Endodermal cell (in vitro differentiated cells): ENCODE data around the gene ILKAP. TPM values are rescaled to one million over a fixed set of nuclear protein-coding genes. Genes with fewer than 3 reads are reported as not detected.

Experiments used
- DNase-seq: peaks from one replicate; pipeline ENCODE4 v3.0.0-alpha.2; 2017
- H3K27ac ChIP-seq: 2 replicates; pipeline ENCODE4 v1.5.1; 2013; ENCODE audit warnings: mild to moderate bottlenecking, low read depth, low read length, moderate library complexity
- H3K27me3 ChIP-seq: 2 replicates; pipeline ENCODE4 v1.6.1; 2013; ENCODE audit warnings: mild to moderate bottlenecking, low read length, moderate library complexity; ENCODE audit not compliant: insufficient read depth, control insufficient read depth, poor library complexity, severe bottlenecking
- H3K36me3 ChIP-seq: 2 replicates; pipeline ENCODE4 v1.7.0; 2013; ENCODE audit warnings: mild to moderate bottlenecking, low read length, moderate library complexity; ENCODE audit not compliant: control insufficient read depth, insufficient read depth
- H3K4me1 ChIP-seq: one replicate; pipeline ENCODE4 v1.7.0; 2013; ENCODE audit warnings: low read length; ENCODE audit not compliant: control insufficient read depth, insufficient read depth
- H3K4me3 ChIP-seq: 2 replicates; pipeline ENCODE4 v1.5.1; 2013; ENCODE audit warnings: mild to moderate bottlenecking, low read length, moderate library complexity
- H3K9ac ChIP-seq: 2 replicates; pipeline ENCODE4 v1.6.1; 2013; ENCODE audit warnings: mild to moderate bottlenecking, low read length, moderate library complexity; ENCODE audit not compliant: poor library complexity, severe bottlenecking; ENCODE audit errors: extremely low read depth
- H3K9me3 ChIP-seq: 2 replicates; pipeline ENCODE4 v1.6.1; 2013; ENCODE audit warnings: mild to moderate bottlenecking, low read length, moderate library complexity; ENCODE audit not compliant: control insufficient read depth
- H3K27ac Mint-ChIP-seq: 2 replicates; pipeline ENCODE4 v1.8.0; 2020; ENCODE audit warnings: mixed read lengths
- H3K27me3 Mint-ChIP-seq: 2 replicates; pipeline ENCODE4 v1.8.0; 2021; ENCODE audit warnings: mild to moderate bottlenecking, mixed read lengths; ENCODE audit not compliant: insufficient read depth
- H3K36me3 Mint-ChIP-seq: 2 replicates; pipeline ENCODE4 v1.8.0; 2020; ENCODE audit warnings: low read depth, mixed read lengths
- H3K4me1 Mint-ChIP-seq: 2 replicates; pipeline ENCODE4 v1.8.0; 2020; ENCODE audit warnings: mixed read lengths
- H3K4me3 Mint-ChIP-seq: 2 replicates; pipeline ENCODE4 v1.8.0; 2020; ENCODE audit warnings: mild to moderate bottlenecking, moderate library complexity, mixed read lengths
- H3K9me3 Mint-ChIP-seq: 2 replicates; pipeline ENCODE4 v1.8.0; 2020; ENCODE audit warnings: mild to moderate bottlenecking, mixed read lengths
- CTCF ChIP-seq: fragments of 200-600 bp; sonication (generic); conservative IDR thresholded peaks from 2 replicates; pipeline ENCODE4 v1.5.0; 2021; ENCODE audit warnings: antibody characterized with exemption, mild to moderate bottlenecking
- whole genome bisulfite sequencing, 2 experiments: methylation state at CpG; one replicate each; pipeline versions ENCODE4 v1.1.5 to v1.1.7; 2013; ENCODE audit warnings: missing lambda C conversion rate in 2 of 2, mixed read lengths in 1 of 2; ENCODE audit not compliant: insufficient coverage in 1 of 2, insufficient read length in 1 of 2; 5-methylcytosine and 5-hydroxymethylcytosine counted together
- total RNA-seq, 2 donors: library from RNA; stranded (reverse); fragmentation: NEBNext Ultra II Directional in 1 of 2; extraction: Animal tissue kit (Norgen Biotek cat#: 25700) in 1 of 2; gene quantifications; 2 replicates in 1 of 2; 3 replicates in 1 of 2; pipeline ENCODE4 v1.2.1, GENCODE V29; 2021

The ILKAP gene
- total RNA-seq, 2 donors from 2014 or later = 40.9 to 46.4 TPM

- 92 to 96% methylated on average over 12 to 14 of the region's 14 CpGs for WGBS, 2 experiments
- no peak overlapping the region for H3K27ac ChIP-seq
Observed at GRCh38 chr2:238136820-238137537, 66.5 kb downstream of the ILKAP start.

GRCh38 chr2:238135601-238136150 lies 67.8 kb downstream of the ILKAP start:
- Histone ChIP-seq H3K4me3 (no peak overlapping the region), H3K4me1 (no peaks in the 10 kb centered on the region), H3K27me3 (no peaks in the 10 kb centered on the region), H3K27ac (no peak overlapping the region), H3K36me3 (no peaks in the 10 kb centered on the region), H3K9ac (no peak overlapping the region), H3K9me3 (no peaks in the 10 kb centered on the region)
- no peak for TF ChIP-seq CTCF
- no peak overlapping the region for H3K27ac Mint-ChIP-seq
- no peak overlapping the region for H3K4me3 Mint-ChIP-seq
- H3K9me3 Mint-ChIP-seq = no peaks in the 10 kb centered on the region
- no peaks in the 10 kb centered on the region for H3K27me3 Mint-ChIP-seq
- WGBS, 2 experiments = 93 to 94% methylated on average over 10 to 15 of the region's 15 CpGs
- H3K36me3 Mint-ChIP-seq = no peaks in the 10 kb centered on the region
- DNase-seq = no peak
- H3K4me1 Mint-ChIP-seq = no peaks in the 10 kb centered on the region

More at GRCh38 chr2:238136820-238137537, 66.5 kb downstream of the ILKAP start:
- H3K4me1 Mint-ChIP-seq = no peaks in the 10 kb centered on the region
- no peaks in the 10 kb centered on the region for H3K9me3 ChIP-seq
- no peaks in the 10 kb centered on the region for H3K4me1 ChIP-seq
- TF ChIP-seq CTCF = no peak
- H3K27me3 Mint-ChIP-seq = no peaks in the 10 kb centered on the region
- no peaks in the 10 kb centered on the region for H3K36me3 Mint-ChIP-seq
- H3K27me3 ChIP-seq = no peaks in the 10 kb centered on the region
- H3K27ac Mint-ChIP-seq = no peak overlapping the region
- H3K9ac ChIP-seq = no peak overlapping the region
- H3K4me3 ChIP-seq = no peak overlapping the region
- no peaks in the 10 kb centered on the region for H3K36me3 ChIP-seq
- H3K4me3 Mint-ChIP-seq = no peak overlapping the region
- H3K9me3 Mint-ChIP-seq = no peaks in the 10 kb centered on the region
- no peak for DNase-seq

GRCh38 chr2:238134393-238134785 lies 69.1 kb downstream of the ILKAP start:
- H3K36me3 Mint-ChIP-seq = no peaks in the 10 kb centered on the region
- no peak overlapping the region for H3K4me3 ChIP-seq
- no peaks in the 10 kb centered on the region for H3K27me3 ChIP-seq
- 89 to 94% methylated on average over 9 to 11 of the region's 11 CpGs for WGBS, 2 experiments
- DNase-seq = no peak
- H3K27ac ChIP-seq = no peak overlapping the region
- no peak overlapping the region for H3K27ac Mint-ChIP-seq
- no peak for TF ChIP-seq CTCF
- no peaks in the 10 kb centered on the region for H3K27me3 Mint-ChIP-seq
- no peaks in the 10 kb centered on the region for H3K4me1 Mint-ChIP-seq
- no peak overlapping the region for H3K9ac ChIP-seq
- H3K9me3 ChIP-seq = no peaks in the 10 kb centered on the region
- H3K36me3 ChIP-seq = no peaks in the 10 kb centered on the region
- no peak overlapping the region for H3K4me3 Mint-ChIP-seq
- H3K9me3 Mint-ChIP-seq = no peaks in the 10 kb centered on the region
- no peaks in the 10 kb centered on the region for H3K4me1 ChIP-seq
